Neural cell (in vitro differentiated cells): ENCODE measurements around the gene AGAP3. TPM values are rescaled to one million over a fixed set of nuclear protein-coding genes. Genes with fewer than 3 reads are reported as not detected.
A peak's percentile ranks its signal among the peaks of the same experiment; 100 is the strongest.

Source experiments
- H2AFZ ChIP-seq: fragments of 200-600, 300-800 bp; sonication (generic), shearing (Covaris generic); 2 replicates; pipeline ENCODE4 v1.6.0; 2014; ENCODE audit warnings: low read depth, mild to moderate bottlenecking, antibody characterized with exemption, low read length, moderate library complexity
- H3F3A ChIP-seq: fragments of 200-600 bp; shearing (Covaris generic); 2 replicates; pipeline ENCODE4 v1.6.1; 2016; ENCODE audit warnings: mild to moderate bottlenecking, moderate library complexity, mixed read lengths, antibody characterized with exemption, low read length; ENCODE audit not compliant: insufficient read depth, poor library complexity, severe bottlenecking
- H3K27ac ChIP-seq: fragments of 200-600, 300-800 bp; sonication (generic), shearing (Covaris generic); 2 replicates; pipeline ENCODE4 v1.5.1; 2014; ENCODE audit warnings: mild to moderate bottlenecking, low read length, moderate library complexity
- H3K27me3 ChIP-seq: fragments of 300-800, 200-600 bp; sonication (generic), shearing (Covaris generic); 2 replicates; pipeline ENCODE4 v1.6.0; 2014; ENCODE audit warnings: mild to moderate bottlenecking, low read depth, low read length, moderate library complexity; ENCODE audit not compliant: insufficient read depth
- H3K36me3 ChIP-seq: fragments of 300-800, 200-600 bp; sonication (generic), shearing (Covaris generic); 2 replicates; pipeline ENCODE4 v1.5.1; 2014; ENCODE audit warnings: mild to moderate bottlenecking, antibody characterized with exemption, low read length, moderate library complexity; ENCODE audit not compliant: insufficient read depth
- H3K4me2 ChIP-seq: fragments of 300-800, 200-600 bp; sonication (generic), shearing (Covaris generic); 2 replicates; pipeline ENCODE4 v1.6.0; 2014; ENCODE audit warnings: mild to moderate bottlenecking, low read length
- H3K4me3 ChIP-seq: fragments of 300-800, 200-600 bp; sonication (generic), shearing (Covaris generic); 2 replicates; pipeline ENCODE4 v1.5.1; 2014; ENCODE audit warnings: mild to moderate bottlenecking, low read length, moderate library complexity
- H3K79me2 ChIP-seq: fragments of 200-600 bp; shearing (Covaris generic); replicated peaks from 2 replicates; pipeline ENCODE4 v1.6.0; 2014; ENCODE audit warnings: mild to moderate bottlenecking, low read length, moderate library complexity; ENCODE audit not compliant: insufficient read depth
- H3K9ac ChIP-seq: fragments of 300-800, 200-600 bp; sonication (generic), shearing (Covaris generic); 2 replicates; pipeline ENCODE4 v1.6.1; 2016; ENCODE audit warnings: mild to moderate bottlenecking, low read length, mixed read lengths
- H3K9me2 ChIP-seq: fragments of 200-600 bp; shearing (Covaris generic); 2 replicates; pipeline ENCODE4 v1.6.1; 2016; ENCODE audit warnings: mild to moderate bottlenecking, low read length, mixed read lengths; ENCODE audit not compliant: insufficient read depth
- H3K9me3 ChIP-seq: fragments of 200-600, 300-800 bp; sonication (generic), shearing (Covaris generic); 2 replicates; pipeline ENCODE4 v1.6.1; 2016; ENCODE audit warnings: mild to moderate bottlenecking, mixed run types, low read length, moderate library complexity, mixed read lengths
- H4K20me1 ChIP-seq: fragments of 200-600 bp; shearing (Covaris generic); 2 replicates; pipeline ENCODE4 v1.6.1; 2016; ENCODE audit warnings: mild to moderate bottlenecking, mixed run types; ENCODE audit not compliant: insufficient read depth
- EZH2 ChIP-seq: fragments of 200-600, 300-800 bp; shearing (Covaris generic), sonication (generic); IDR thresholded peaks from 2 replicates; pipeline ENCODE4 v1.6.1; 2014; ENCODE audit warnings: antibody characterized with exemption, low read length, borderline replicate concordance, mild to moderate bottlenecking; ENCODE audit not compliant: insufficient read depth, poor library complexity, severe bottlenecking
- MXI1 ChIP-seq: fragments of 450-650 bp; conservative IDR thresholded peaks from 2 replicates; pipeline ENCODE4 v1.6.1; 2014; ENCODE audit warnings: antibody characterized with exemption, mild to moderate bottlenecking; ENCODE audit not compliant: poor library complexity, severe bottlenecking
- POLR2AphosphoS5 ChIP-seq: IDR thresholded peaks from 2 replicates; pipeline ENCODE4 v1.6.1; 2012
- RAD21 ChIP-seq: fragments of 450-650 bp; conservative IDR thresholded peaks from 2 replicates; pipeline ENCODE4 v1.6.1; 2014; ENCODE audit warnings: antibody characterized with exemption, mild to moderate bottlenecking, moderate library complexity
- SMC3 ChIP-seq: fragments of 450-650 bp; conservative IDR thresholded peaks from 2 replicates; pipeline ENCODE4 v1.6.1; 2014; ENCODE audit warnings: antibody characterized with exemption, mild to moderate bottlenecking, moderate library complexity; ENCODE audit not compliant: poor library complexity
- TAF1 ChIP-seq: IDR thresholded peaks from 2 replicates; pipeline ENCODE4 v1.6.1; 2012; ENCODE audit warnings: low read depth
- polyA plus RNA-seq: library from polyadenylated mRNA; depleted of rRNA; stranded (reverse); fragments of >200 nt; gene quantifications from 2 replicates; pipeline ENCODE4 v1.2.3, GENCODE V29; 2014
- TF ChIP-seq, protein P1 (sequence below): IDR thresholded peaks from 2 replicates; pipeline ENCODE4 v1.6.1; 2012; ENCODE audit warnings: borderline replicate concordance
- TF ChIP-seq, protein P2 (sequence below): fragments of 450-650 bp; IDR thresholded peaks from 2 replicates; pipeline ENCODE4 v1.5.1; 2014; ENCODE audit warnings: antibody characterized with exemption, mild to moderate bottlenecking, moderate library complexity; ENCODE audit not compliant: poor library complexity, severe bottlenecking

Gene AGAP3
- polyA plus RNA-seq, 1 donor from 2014 or later = 117 TPM

DNA sequence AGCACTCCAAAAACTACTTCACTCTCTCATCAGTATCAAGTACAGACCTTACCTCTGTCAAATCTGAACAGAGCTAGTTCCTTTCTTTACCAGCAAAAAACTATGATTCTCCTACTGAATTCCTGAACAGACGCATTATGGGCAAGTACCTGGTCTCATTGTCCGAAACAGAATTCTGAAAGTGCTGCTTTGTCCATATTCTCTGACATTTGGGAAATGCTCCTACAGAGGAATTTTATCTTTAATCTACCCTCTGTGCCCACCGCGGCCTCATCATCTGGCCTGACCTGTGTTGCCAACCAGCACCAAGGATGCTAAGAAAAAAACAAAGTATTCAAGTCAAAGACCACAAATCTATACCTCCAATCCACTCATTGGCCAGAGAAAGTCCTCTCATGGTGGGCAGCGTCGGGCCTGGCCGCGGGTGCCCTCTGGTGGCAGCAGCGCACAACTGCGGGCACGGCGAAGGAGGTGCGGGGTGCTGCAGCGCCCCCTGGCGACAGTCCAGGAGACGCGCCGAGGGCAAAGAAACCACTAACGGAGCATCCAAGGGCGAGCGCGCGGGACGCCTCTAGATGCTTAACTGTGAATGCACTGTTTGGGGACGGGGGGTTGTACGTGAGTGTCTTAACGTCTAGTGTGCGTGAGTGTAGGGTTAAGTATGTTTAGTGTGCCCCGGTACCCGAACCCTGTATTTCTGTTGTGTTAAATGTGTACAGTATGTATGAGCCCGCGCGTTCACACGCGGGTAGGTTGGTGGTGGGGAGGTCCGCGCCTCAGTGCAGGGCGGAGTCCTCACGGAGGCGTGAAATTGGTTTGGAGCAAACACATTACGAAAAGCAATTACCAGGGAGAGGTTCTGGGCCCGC is 86.2 kb downstream of the AGAP3 start:
- Histone ChIP-seq H3K79me2 (no peaks in the 10 kb centered on the region), H3K4me2 (no peak overlapping the region), H2AFZ (no peak overlapping the region), H3K4me3 (no peak overlapping the region), H3K9me2 (no peaks in the 10 kb centered on the region), H4K20me1 (no peaks in the 10 kb centered on the region), H3K9me3 (no peaks in the 10 kb centered on the region), H3K27ac (no peak overlapping the region), H3F3A (no peaks in the 10 kb centered on the region), H3K27me3 (peaks cover 32% of the 10 kb centered on the region), H3K36me3 (no peaks in the 10 kb centered on the region), H3K9ac (no peak overlapping the region)
- TF ChIP-seq, protein P1, sequence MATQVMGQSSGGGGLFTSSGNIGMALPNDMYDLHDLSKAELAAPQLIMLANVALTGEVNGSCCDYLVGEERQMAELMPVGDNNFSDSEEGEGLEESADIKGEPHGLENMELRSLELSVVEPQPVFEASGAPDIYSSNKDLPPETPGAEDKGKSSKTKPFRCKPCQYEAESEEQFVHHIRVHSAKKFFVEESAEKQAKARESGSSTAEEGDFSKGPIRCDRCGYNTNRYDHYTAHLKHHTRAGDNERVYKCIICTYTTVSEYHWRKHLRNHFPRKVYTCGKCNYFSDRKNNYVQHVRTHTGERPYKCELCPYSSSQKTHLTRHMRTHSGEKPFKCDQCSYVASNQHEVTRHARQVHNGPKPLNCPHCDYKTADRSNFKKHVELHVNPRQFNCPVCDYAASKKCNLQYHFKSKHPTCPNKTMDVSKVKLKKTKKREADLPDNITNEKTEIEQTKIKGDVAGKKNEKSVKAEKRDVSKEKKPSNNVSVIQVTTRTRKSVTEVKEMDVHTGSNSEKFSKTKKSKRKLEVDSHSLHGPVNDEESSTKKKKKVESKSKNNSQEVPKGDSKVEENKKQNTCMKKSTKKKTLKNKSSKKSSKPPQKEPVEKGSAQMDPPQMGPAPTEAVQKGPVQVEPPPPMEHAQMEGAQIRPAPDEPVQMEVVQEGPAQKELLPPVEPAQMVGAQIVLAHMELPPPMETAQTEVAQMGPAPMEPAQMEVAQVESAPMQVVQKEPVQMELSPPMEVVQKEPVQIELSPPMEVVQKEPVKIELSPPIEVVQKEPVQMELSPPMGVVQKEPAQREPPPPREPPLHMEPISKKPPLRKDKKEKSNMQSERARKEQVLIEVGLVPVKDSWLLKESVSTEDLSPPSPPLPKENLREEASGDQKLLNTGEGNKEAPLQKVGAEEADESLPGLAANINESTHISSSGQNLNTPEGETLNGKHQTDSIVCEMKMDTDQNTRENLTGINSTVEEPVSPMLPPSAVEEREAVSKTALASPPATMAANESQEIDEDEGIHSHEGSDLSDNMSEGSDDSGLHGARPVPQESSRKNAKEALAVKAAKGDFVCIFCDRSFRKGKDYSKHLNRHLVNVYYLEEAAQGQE = no peak
- TF ChIP-seq, protein P2, sequence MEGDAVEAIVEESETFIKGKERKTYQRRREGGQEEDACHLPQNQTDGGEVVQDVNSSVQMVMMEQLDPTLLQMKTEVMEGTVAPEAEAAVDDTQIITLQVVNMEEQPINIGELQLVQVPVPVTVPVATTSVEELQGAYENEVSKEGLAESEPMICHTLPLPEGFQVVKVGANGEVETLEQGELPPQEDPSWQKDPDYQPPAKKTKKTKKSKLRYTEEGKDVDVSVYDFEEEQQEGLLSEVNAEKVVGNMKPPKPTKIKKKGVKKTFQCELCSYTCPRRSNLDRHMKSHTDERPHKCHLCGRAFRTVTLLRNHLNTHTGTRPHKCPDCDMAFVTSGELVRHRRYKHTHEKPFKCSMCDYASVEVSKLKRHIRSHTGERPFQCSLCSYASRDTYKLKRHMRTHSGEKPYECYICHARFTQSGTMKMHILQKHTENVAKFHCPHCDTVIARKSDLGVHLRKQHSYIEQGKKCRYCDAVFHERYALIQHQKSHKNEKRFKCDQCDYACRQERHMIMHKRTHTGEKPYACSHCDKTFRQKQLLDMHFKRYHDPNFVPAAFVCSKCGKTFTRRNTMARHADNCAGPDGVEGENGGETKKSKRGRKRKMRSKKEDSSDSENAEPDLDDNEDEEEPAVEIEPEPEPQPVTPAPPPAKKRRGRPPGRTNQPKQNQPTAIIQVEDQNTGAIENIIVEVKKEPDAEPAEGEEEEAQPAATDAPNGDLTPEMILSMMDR = peak; percentile 100
- TF ChIP-seq RAD21 (peak; percentile 87), POLR2AphosphoS5 (no peak), MXI1 (no peak), EZH2 (no peak), SMC3 (peak; percentile 97)

DNA sequence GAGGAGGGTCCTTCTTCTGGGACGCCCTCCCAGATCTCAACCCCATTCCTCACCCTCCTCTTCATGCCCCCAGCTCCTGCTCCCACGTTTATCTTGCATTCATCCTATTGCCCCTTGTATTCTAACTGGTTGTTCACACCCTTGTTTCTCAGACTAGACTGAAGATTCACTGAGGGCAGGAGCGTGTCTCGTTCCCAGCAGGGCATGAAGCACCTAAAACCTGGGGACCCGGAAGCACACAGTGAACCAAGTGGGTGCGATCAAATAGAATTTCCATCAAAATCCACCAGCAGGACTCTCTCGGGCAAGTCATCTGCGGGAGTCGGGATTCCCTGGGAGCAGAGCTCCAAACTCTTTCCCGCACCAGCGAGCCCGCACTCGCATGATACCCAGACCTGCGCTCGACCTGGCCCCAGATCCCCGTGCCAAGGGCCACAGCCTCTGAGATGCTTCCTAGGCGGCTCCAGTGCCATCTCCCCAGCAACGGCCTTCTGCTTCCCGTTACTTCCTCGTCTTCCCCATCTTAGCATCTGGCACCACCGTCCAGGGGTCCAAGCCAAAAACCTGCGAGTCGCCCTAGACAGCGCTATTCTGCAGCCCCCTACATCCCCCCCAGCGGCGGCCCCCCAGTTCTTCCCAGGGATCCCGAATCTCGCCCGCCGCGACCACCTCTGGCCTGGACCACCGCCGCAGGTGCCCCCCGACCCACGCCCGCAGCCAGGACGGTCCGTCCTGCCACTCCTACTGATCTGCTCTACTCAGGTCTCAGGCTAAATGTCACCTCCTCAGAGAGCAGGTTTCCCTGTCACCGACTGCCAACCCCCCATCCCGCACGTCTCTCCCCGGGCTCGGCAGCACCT is 87.3 kb downstream of the AGAP3 start:
- H3K27ac ChIP-seq = no peak overlapping the region
- H3F3A ChIP-seq = no peaks in the 10 kb centered on the region
- no peak overlapping the region for H2AFZ ChIP-seq
- TF ChIP-seq EZH2 (no peak), SMC3 (no peak), POLR2AphosphoS5 (no peak), RAD21 (no peak), MXI1 (no peak), TAF1 (no peak)
- TF ChIP-seq, protein P1 = no peak
- TF ChIP-seq, protein P2 = no peak
- H3K4me2 ChIP-seq = no peak overlapping the region
- no peaks in the 10 kb centered on the region for H4K20me1 ChIP-seq
- no peak overlapping the region for H3K4me3 ChIP-seq
- H3K9ac ChIP-seq = no peak overlapping the region
- no peaks in the 10 kb centered on the region for H3K9me2 ChIP-seq
- peaks cover 21% of the 10 kb centered on the region for H3K27me3 ChIP-seq
- no peaks in the 10 kb centered on the region for H3K79me2 ChIP-seq
- no peaks in the 10 kb centered on the region for H3K9me3 ChIP-seq
- H3K36me3 ChIP-seq = no peaks in the 10 kb centered on the region
